D341Med (cell line): ENCODE measurements around the gene CYP19A1.
"Not testable (repeated sequence)": the region's sequence is repeated elsewhere in the genome, so short reads cannot be mapped to it uniquely, and the experiment has no call there.

Experiments
- DNase-seq: peaks from one replicate; pipeline ENCODE4 v3.0.0; 2012; ENCODE audit warnings: low spot score

Gene CYP19A1

DNA sequence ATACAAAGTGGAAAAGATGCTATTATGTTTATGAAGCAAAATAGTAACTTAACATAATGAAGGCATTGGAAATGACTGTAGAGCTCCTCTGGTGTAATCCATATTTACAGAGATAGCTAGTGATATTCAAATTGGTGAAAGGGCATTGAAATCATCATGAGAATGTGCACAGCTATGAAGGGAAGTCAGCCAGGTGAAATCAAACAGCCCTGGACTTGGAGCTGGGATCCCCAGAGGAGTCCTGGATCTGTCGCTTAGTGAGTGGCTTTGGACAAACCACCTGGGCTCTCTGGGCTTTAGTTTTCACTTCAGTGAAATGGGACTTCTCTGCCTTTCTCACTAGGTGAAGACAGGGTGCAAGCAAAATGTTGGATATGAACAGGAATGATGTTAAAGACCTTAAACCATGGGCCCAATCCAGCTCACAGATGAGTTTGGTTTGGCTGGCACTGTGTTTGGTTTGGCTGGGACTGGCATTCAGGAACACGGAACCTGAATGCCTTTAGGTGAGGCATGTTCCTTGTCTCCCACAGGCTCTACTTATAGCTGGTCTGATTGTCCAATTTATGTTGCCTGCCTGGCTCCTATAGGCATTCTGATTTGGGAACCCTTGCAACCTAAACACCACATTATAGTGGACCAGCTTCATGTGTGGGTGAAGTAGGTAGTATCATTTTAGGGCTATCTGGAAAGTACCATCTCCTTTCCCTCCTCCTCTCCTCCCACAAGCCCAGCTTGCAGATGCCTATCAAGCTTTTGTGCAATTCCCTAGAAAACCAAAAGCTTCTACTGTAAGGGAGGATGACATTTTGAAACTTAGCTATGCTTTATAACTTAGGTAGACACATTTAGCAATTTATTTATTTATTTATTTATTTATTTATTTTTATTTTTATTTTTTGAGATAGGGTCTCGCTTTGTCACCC, 133.1 kb downstream of the CYP19A1 start:
- no peak for DNase-seq

DNA sequence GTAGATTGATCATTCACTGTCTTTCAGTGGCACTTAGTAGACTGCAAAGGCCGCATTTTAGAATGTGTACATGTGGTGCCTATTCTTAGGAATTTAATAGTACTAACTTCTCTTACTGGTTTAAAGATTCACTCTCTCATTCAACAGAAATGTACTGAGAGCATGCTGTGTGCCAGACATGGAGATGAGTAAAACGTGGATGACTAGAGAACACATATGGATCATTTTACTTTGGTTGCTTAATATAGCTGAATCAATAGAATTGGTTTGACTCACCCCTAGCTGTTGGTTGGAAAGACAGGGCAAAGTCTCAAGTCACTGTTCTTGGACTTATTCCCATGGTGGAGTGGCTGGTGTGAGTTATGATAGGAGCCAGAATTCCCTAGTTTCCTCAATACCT, 134.6 kb downstream of the CYP19A1 start:
- DNase-seq = no peak

DNA sequence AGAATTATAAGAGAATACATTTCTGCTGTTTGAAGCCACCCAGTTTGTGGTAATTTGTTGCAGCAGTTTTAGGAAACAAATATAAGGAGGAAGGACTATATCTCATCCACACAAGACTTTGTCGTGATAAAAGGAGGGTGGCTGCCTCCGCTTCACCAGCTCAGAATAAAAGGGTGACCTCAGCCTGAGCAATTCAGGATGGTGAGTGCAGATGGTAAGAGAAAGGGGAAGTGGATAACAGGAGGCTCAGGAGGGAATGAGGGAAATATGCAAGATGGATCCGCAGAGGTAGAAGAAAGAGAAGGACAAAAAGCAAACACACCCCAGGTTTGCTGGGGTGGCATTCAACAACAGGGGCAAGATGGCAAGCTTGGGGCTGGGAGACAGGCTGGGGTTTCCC, 135.6 kb downstream of the CYP19A1 start:
- no peak for DNase-seq

DNA sequence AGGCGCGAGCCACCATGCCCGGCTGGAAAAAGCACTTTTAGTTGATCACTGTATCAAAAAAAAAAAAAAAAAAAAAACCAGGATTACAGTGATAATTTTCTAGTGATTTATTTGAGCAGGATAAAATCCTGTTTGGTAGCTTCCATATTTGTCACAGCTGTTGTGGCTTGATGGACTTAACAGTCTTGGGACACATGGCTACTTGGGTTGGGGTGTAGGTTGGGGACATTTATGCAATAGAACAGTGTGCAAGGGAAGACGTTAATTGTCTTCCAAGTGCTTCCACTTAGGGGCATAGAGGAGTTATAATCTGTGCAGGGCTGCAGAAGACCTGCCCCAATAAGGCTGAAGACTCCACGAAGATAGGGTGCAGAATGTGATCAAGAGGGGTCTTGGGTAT, 136.8 kb downstream of the CYP19A1 start:
- no peak for DNase-seq

DNA sequence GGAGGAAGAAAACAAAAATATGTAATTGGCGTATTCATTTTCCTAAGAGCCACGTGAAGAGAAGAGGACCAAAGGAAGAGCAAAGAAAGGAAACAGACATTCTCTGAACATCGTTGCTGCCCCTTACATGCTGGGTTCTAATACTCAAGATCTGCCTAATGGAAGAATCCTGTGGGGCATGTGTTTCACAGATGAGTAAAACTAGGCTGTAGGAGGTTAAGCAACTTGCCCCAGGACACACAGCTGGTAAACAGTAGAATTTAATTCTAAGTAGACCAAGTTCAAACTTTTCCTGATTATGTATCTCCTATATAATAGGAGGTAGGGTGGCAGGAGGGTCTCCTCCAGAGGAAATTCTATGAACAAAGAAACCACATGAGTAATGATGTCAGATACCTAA, 137.6 kb downstream of the CYP19A1 start:
- DNase-seq = no peak

DNA sequence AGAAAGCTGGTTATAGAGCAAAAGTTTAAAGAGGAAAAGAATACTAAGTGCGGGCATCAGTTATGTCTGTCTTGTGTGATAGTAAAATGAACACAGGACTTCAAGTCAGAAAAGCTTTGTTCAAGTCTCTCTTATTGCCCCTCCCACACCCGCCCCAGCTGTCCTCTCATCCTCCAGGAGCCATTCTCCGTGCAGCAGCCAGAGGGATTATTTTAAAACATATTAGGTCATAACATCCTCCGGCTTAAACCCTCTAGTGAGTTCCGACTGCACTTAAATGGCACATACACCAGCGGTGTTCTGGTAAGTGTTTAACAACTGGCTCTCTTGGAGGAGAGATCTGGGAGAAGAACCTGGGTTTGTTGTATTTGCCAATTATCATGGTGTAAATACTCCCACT, 138.9 kb downstream of the CYP19A1 start:
- DNase-seq = no peak

DNA sequence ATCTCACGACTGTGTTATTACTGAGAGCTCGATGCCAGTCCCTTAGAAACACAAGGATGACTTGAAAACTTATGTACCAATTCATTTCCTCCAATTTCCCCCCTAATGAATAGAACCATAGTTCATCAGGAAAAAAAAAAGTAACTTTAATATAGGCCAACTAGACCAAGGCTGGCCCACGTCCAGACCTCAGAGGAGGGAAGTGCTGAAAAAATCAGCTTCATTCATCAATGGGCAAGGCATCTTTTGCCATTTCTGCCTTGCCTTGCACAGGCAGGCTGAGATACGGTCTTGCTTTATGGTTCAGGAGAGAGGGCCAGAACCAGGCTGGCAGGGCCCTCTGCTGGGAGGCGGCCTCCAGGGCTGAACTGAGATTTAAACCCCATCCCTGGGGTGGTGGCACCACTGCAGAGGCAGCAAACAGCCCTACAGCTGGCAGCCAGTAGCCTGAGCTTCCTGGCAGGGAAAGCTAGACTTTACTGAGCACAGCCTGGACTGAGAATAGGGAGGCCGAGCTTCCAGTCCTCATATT, 139.6 kb downstream of the CYP19A1 start:
- DNase-seq = no peak

DNA sequence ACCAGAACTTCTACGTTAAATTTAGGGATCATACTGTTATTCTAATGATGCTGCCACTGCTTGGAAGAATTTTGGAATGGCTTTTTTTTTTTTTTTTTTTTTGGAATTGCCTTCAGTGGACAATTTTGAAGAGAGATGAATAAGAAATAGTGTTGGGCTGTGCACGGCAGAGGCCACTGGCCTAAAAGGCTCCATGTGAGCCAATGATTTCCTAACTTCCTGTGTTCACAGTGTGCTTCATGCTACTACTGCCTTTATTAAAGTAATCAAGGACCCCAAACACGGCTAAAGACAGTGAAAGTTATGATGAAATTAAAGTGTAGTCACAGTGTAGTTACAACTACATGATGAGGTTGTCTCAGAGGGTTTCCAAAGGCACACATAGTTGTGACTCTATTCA, 142.9 kb downstream of the CYP19A1 start:
- DNase-seq = no peak

DNA sequence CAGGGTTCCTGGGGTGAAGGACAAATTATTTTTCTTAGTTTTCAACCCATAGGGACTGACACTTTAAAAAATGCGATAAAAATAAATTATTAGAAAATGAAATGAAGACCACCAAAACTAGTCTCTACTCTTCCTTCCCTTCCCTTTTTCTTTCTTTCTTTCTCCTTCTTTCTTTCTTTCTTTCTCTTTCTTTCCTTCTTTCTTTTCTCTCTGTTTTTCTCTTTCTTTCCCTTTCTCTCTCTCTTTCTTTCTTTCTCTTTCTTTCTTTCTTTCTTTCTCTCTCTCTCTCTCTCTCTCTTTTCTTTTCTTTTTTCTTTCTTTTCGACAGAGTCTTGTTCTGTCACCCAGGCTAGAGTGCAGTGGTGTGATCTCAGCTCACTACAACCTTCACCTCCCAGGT, 144.4 kb downstream of the CYP19A1 start:
- DNase-seq = no peak

DNA sequence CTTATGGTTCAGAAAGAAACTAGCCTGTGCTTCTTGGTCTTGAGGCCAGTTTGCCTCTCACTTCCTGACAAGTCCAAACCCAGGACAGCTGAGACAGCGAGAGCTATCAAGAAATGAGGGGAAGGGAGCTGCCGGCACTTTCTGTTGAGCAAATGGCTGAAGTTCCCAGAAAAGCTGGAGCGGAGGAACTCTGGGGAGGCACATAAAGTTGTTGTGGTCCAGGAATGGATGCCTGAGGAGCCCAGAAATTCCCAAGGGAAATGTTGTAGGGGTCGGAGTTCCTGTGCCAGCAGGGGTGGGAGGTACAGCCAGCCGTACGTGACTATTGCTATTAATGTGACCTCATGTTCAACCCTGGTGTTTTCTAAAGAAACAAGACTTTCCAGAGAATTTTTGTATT, 144.9 kb downstream of the CYP19A1 start:
- no peak for DNase-seq

DNA sequence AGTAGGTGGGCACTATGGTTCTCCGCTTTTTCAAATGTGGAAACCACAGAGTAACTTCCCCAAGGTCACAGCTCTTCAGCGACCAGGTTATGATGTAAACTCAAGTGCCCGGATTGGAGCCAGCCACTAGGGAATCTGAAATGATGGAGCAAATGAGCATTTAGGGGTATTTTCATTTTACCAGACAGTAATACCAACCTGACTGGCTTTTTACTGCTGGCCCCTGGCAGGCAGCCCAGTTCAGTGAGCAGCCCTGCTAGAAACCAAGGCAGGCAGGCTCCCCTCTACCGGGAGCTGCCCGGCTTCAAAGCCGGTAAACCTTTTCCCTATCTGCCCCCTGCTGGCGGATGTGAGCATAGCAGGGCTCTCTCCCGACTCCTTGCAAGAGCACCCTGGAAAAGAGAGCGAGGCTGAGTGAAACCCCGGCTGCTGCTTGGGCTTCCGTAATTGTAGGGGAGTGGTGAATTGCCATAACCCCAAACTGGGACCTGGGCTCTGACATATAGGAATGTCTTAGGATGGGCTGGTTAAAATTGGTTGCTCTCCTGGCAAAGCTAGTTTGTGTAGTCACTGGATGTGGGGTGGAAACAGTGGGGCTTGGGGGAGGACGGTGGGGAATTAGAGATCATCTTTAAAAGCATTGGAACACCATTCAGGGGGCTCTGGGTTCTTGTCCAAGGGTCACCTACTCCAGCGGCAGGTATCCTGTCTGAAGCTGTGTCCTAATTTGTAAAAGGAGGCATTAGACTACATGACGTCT, 145.7 kb downstream of the CYP19A1 start:
- peak; percentile 87 for DNase-seq

DNA sequence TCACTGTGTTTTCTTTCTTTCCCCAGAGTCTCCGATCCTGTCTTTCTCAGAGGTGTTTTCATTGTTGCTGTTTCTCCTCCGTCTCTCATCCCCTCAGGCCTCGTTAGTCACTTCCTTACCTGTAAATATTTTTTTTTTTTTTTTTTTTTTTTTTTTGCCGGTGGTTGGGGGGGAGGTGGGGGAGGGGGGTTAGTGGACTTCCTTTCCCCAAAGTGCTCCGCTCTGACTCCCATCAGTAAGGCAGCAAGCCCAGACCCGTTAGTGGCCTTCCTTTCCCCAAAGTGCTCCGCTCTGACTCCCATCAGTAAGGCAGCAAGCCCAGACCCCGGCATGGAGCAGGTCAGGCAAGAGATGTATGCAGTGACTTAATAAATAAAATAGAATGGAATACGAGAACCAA, 146.6 kb downstream of the CYP19A1 start:
- no peak for DNase-seq

DNA sequence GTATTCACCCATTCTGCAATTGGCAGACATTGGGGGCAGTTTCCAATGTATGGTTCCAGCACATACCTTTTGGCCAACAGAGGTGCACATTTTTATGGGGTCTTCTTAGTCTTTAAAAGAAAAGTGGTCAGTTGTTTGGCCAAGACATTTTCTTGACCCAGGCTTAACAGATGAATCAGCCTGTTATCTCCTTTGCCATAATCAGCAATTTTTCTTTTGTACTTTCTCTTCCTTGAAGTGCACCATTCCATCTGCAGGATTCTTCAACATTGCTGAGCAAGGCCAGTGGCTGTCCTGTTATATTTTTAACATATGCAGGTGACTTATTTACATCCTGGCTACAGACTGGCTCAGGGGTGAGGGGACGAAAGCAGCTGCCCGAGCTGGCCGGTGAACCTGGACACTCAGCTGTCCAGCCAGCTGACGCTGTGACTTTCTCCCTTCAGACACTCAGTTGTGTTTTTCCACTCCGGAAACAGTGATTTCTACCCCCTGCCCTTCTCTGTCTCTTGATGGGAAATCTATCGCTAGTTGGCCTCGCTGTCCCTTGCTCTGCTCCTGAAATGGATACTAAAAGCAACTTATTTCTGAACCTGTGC, 147.2 kb downstream of the CYP19A1 start:
- DNase-seq = no peak

DNA sequence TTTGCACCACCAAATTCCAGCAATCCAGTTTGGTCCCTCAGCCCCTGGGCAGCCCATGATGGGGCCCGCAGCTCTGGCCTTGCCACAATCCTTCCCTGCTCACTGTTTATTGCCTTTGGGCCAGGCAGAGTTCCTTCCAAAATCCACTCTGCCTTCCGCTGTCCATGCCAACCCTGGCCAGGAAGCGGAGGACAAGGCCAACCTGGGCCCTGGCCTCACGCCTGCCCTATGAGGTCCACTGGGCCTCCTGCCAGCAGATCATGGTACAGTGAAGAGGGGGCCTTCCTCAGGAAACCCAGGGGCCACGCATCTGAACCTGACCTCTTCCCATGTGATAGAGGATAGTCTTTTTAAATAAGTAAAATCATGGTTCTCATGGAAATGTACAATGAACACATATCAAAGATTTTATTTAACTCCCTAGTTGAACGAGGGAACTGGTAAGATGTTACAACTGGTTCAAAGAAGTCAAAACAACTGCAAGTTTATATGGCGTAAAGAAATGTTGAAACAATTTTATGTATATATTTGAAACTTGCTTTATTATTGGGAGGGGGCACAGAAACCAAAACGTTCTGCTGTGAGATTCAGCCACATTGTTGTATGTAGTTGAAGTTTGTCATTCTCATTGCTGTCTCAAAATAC, 147.8 kb downstream of the CYP19A1 start:
- DNase-seq = no peak

DNA sequence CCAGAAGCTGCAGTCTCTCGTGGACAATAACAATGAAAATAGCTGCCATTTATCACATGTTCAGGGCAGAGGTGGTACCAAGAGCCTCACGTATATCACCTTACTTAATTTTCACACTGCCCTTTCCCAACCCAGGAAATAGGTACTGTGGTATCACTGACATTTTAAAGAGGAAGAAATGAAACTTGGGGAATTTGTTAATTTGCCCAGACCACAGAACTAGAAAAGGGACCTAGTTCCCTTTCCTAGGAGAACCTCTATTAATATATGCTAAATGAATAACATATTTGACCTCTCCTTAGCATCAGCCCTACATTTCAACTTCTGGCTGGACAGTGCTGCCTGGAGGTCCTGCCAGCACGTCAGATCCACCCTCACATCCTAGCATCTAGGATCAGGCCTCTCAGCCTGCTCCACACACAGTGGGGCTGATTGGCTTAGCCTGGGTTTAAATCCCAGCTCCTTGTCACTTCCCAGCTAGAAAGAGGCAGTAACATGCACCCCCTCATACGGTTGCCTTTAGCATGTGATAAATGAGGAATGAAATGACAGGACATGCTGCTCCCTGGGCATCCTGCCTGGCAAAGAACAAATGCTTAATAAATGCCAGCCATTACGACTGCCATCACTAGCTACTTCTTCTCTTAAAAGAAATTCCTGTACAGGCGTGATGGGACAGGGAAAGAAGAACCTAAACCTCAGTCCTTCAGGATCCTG, 148.6 kb downstream of the CYP19A1 start:
- no peak for DNase-seq

DNA sequence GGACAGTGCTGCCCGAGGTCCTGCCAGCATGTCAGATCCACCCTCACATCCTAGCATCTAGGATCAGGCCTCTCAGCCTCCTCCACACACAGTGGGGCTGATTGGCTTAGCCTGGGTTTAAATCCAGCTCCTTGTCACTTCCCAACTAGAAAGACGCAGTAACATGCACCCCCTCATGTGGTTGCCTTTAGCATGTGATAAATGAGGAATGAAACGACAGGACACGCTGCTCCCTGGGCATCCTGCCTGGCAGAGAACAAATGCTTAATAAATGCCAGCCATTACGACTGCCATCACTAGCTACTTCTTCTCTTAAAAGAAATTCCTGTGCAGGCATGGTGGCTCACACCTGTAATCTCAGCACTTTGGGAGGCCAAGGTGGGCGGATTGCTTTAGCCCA, 149.6 kb downstream of the CYP19A1 start:
- not testable (repeated sequence) for DNase-seq

DNA sequence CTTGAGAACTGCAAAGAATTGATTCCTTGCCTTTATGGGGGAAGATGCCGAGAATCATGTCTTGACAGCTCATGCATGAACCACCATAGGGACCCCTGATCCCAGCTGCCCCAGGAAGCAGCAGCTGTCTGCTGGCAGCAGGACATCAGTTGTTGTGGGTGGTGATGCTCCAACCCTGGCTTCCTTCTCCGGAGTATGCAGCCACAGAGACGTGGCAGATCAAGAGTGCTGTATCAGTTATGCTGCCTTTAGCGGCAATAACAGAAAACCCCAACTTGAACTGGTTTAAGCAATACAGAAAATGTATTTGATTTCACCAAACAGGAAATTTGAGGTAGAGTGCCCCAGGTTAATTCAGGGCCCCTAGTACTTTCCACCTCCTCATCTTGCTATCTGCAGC, 151.5 kb downstream of the CYP19A1 start:
- no peak for DNase-seq

DNA sequence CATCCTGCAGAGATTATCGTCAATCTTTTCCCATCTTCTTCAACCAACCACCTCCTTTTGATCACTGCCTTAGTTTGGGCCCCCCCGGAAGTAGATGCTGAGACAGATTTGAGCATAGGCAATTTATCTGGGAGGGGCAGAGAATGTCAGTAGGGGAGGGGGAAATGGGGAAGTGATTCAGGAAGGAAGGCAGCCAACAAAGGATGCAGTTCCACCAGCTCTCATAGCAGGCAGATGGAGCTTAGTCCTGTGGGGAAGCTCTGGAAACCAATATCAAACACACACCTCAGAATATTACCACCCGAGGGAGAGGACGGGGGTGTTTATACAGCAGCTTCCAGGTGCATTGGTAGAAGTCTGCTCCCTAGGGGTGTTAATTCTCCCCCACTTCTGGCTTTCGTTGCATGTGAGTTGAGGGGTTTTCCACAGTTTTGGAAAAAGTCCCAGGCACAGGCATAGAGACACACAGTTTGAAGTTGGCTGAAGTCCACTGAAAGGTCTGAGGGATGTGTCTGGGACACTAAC, 152.2 kb downstream of the CYP19A1 start:
- DNase-seq = no peak

DNA sequence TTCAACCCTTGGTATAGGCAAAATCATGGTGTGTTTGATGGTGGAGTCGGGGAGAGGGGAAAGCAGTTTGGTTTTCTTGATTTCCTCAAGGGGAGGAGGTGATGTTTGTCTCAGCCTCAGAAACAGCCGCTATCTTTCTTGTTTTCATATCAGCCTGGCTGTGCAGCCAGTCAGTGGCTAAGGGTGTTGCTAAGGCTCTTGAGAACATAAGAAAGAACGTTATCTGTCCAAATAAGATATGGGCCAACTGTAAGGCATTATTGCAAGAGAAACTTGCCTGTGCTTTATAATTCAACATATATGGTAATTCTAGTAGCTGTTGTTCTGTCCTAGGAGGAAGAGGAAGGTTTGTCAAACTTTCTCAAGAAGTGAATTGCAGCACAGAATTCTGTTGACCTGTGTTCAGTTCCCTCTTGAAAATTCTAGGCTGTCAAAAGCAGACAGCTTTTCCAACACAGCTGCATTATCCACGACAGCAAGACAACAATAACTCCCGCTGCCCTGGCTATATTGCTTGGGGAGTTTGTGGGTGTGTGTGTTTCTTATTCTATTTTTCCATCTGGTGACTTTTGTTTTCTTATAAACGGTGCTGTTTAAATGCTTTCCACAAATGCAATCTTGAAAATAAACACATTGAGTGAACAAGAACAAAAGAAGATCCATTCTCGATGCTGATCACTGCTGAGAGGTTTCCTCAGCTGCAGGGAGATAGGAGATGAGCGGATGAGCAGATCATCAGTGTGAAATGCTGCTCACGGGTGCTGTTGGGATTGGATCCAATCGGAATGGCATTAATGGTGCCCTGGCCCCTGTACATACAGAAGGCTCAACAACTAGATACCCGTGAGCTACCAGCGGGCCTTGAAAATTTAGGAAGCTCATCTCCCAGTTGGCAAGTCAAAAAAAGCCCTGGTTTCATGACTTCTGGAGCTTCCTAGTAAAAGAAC, 152.9 kb downstream of the CYP19A1 start:
- no peak for DNase-seq

DNA sequence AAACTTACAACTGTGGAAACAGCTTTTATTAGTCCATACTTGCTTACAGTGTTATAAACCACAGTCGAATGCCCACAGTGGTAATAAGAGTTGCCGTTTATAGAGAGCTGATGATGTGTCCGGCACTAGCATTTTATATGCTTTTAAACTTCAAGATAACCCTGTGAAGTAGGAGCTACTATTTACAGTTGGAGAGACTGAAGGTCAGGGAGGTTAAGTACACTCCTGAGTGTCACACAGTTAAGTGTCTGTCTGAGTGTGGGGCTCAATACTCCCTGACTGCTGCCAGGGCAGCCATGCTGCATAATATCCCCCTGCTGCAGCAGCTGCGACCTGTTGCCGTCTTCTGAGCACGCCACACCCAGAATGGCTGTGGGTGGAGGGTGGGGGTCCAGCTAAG, 153.8 kb downstream of the CYP19A1 start:
- DNase-seq = no peak
